A673 (cell line): ENCODE data around the gene ASIC3. TPM values are rescaled to one million over a fixed set of nuclear protein-coding genes. Genes with fewer than 3 reads are reported as not detected.

Experiments used
- BruUV-seq: library from RNA; stranded (reverse); fragments of 400-500 nt; replicated peaks from 2 replicates; lab custom pipeline; 2021; lab: Mats Ljungman, UMichigan
- CTCF ChIA-PET: fragments of 300-600 bp; sonication (Branson Sonifier 250); formaldehyde crosslinking; loops from one replicate; lab custom pipeline; 2022; ENCODE audit warnings: antibody characterized with exemption; lab: Charles Lee
- POLR2A ChIA-PET: fragments of 300-600 bp; sonication (Branson Sonifier 250); formaldehyde crosslinking; loops from one replicate; lab custom pipeline; 2022; ENCODE audit warnings: antibody characterized with exemption; ENCODE audit not compliant: low non-redundant PET; lab: Charles Lee
- DNase-seq: peaks from one replicate; pipeline ENCODE4 v3.0.0-alpha.2; 2015; ENCODE audit warnings: low spot score
- H3K27ac ChIP-seq: fragments of 200-600 bp; sonication (generic); 2 replicates; pipeline ENCODE4 v1.5.1; 2016; ENCODE audit warnings: mixed run types, low read depth, mild to moderate bottlenecking, mixed read lengths, antibody characterized with exemption, low read length; ENCODE audit not compliant: poor library complexity, severe bottlenecking
- H3K27me3 ChIP-seq: fragments of 200-600 bp; sonication (generic); replicated peaks from 2 replicates; pipeline ENCODE4 v1.6.1; 2017; ENCODE audit warnings: mixed run types, low read depth, mild to moderate bottlenecking, mixed read lengths, antibody characterized with exemption, low read length; ENCODE audit not compliant: insufficient read depth, poor library complexity
- H3K36me3 ChIP-seq: fragments of 200-600 bp; sonication (generic); 2 replicates; pipeline ENCODE4 v1.6.1; 2016; ENCODE audit warnings: mixed run types, mild to moderate bottlenecking, mixed read lengths, antibody characterized with exemption, low read length; ENCODE audit not compliant: insufficient read depth, poor library complexity, severe bottlenecking
- H3K4me1 ChIP-seq: fragments of 200-600 bp; sonication (generic); 2 replicates; pipeline ENCODE4 v1.6.1; 2017; ENCODE audit warnings: mixed run types, mild to moderate bottlenecking, mixed read lengths, antibody characterized with exemption, low read length; ENCODE audit not compliant: insufficient read depth, poor library complexity, severe bottlenecking
- H3K4me3 ChIP-seq: fragments of 200-600 bp; sonication (generic); 2 replicates; pipeline ENCODE4 v1.5.1; 2016; ENCODE audit warnings: low read depth, mixed run types, mild to moderate bottlenecking, mixed read lengths, low read length; ENCODE audit not compliant: poor library complexity, severe bottlenecking
- H3K9me3 ChIP-seq: fragments of 200-600 bp; sonication (generic); 2 replicates; pipeline ENCODE4 v1.6.1; 2016; ENCODE audit warnings: mixed run types, low read depth, mild to moderate bottlenecking, mixed read lengths, antibody characterized with exemption, low read length; ENCODE audit not compliant: poor library complexity, severe bottlenecking
- CTCF ChIP-seq: fragments of 300-800, 200-600 bp; sonication (generic); conservative IDR thresholded peaks from 2 replicates; pipeline ENCODE4 v1.5.1; 2017; ENCODE audit warnings: low read depth, mild to moderate bottlenecking, antibody characterized with exemption, low read length, moderate library complexity, mixed read lengths
- EZH2 ChIP-seq: fragments of 200-600 bp; sonication (generic); IDR thresholded peaks from 2 replicates; pipeline ENCODE4 v1.6.1; 2017; ENCODE audit warnings: borderline replicate concordance, low read depth, mild to moderate bottlenecking, mixed read lengths, antibody characterized with exemption, low read length; ENCODE audit not compliant: poor library complexity, severe bottlenecking
- intact Hi-C: fragments of 100-400 bp; cut with micrococcal nuclease; formaldehyde crosslinking; loops from one replicate; pipeline ENCODE4 v1.10.0; 2022; ENCODE audit not compliant: unreplicated experiment
- total RNA-seq: library from RNA; stranded (reverse); gene quantifications from 2 replicates; pipeline ENCODE4 v1.2.3, GENCODE V29; 2021

Gene ASIC3
- total RNA-seq, 1 experiment from 2014 or later = 4.5 TPM

DNA sequence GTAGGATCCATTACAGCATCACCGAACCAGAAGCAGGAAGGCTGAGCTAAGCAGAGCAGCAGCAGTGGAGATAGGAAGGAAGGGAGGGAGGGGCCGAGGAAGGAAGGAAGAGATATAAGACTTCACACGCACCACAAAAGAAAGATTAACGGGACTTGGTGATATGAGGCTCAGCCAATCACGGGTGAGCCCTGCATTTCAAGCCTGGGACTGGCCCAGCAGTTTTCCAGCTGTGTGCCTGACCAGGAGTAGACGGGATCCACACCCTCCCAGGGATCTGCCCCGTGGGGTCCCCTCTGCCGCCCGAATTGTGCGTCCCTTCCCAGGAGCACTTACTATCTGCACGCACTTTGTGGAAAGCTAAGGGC is 40.2 kb upstream of the ASIC3 start:
- POLR2A ChIA-PET = no interaction called here
- no peak for TF ChIP-seq CTCF
- no peak for TF ChIP-seq EZH2

DNA sequence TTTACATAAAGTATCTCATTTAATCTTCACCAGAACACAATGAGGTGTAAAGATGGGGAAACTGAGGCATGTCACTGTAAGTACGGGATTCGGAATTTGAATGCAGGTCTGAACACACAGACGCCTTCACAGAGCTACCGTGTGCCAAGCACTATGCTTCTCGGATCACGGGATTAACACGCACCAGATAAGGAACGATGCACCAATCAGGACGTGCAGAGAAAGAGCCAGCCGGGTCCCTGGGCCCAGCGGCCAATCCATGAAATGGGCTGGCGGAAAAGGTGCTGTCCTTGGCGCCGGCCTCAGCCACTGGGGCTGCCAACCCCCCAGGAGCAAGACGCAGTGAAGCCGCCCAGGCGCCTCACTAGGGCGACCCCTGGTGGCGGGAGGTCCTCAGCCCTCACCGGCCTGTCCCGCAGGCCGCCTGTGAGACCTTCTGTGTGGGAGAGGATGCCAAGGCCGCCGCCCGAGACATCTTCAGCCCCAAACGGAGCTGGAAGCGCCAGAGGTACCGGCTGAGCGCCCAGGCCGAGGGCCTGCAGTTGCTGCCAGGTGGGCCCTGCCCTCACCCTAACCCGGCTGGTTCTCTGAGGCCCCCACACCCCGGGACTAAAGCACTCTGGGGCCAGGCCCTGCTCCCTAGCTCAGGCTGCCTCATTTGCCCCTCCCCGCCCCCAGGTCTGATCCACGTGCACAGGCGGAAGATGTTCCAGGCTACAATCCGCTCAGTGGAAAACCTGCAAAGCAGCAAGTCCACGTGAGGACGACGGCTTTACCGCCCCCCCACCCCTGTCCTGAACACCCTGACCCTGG is 39.6 kb upstream of the ASIC3 start:
- Histone ChIP-seq H3K36me3 (no peaks in the 10 kb centered on the region), H3K27ac (no peak overlapping the region), H3K4me3 (peak overlapping the region; percentile 35), H3K9me3 (no peaks in the 10 kb centered on the region), H3K27me3 (no peaks in the 10 kb centered on the region), H3K4me1 (peaks cover 24% of the 10 kb centered on the region)
- TF ChIP-seq CTCF = peak; percentile 89
- TF ChIP-seq EZH2 = no peak
- intact Hi-C loops = no loop called here
- DNase-seq = peak; percentile 76
- BruUV-seq = no TSS peak
- POLR2A ChIA-PET = no interaction called here
- CTCF ChIA-PET = interaction anchor here (0.7 kb wide), 1 partner anchor 596 kb away, joined by 3 read pairs; no protein-coding TSS in a partner anchor

More for the DNA sequence above, 40.2 kb upstream of the ASIC3 start:
- no peaks in the 10 kb centered on the region for H3K27me3 ChIP-seq
- H3K4me1 ChIP-seq = peaks cover 18% of the 10 kb centered on the region
- no peaks in the 10 kb centered on the region for H3K36me3 ChIP-seq
- intact Hi-C loops = no loop called here
- peak overlapping the region; percentile 35 for H3K4me3 ChIP-seq
- no peaks in the 10 kb centered on the region for H3K9me3 ChIP-seq
- BruUV-seq = no TSS peak
- peak; percentile 57 for DNase-seq
- H3K27ac ChIP-seq = no peak overlapping the region
- CTCF ChIA-PET = interaction anchor here (0.7 kb wide), 1 partner anchor 596 kb away, joined by 3 read pairs; no protein-coding TSS in a partner anchor

DNA sequence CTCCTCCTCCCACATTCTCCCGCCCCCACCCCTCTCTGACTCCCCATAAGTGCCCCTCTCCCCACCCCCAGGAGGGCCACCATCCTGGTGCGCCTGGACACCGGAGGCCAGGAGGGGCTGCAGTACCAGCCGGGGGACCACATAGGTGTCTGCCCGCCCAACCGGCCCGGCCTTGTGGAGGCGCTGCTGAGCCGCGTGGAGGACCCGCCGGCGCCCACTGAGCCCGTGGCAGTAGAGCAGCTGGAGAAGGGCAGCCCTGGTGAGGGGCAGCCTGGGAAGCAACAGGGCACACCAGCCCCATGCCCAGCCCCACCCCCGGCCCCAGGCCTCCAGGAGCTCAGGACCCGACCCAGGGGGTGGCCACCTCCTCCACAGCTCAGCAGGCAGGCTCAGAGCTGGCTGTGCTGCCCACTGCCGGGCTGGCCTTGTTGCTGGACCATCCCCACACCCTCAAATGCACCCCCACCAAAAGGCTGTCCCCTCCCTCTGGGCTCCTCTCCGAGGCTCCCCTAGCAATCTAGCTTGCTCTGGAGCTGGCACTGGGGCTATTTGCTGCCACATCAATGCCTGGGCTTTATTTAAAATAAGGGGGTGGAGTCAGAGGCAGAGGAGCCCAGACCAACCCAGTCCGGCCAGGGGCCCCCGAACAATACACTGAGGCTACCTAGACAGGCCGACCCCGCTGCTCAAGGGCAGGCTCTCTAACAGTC is 38.8 kb upstream of the ASIC3 start:
- Histone ChIP-seq H3K9me3 (no peaks in the 10 kb centered on the region), H3K27ac (no peak overlapping the region), H3K27me3 (no peaks in the 10 kb centered on the region), H3K4me3 (no peak overlapping the region), H3K36me3 (no peaks in the 10 kb centered on the region), H3K4me1 (peaks cover 26% of the 10 kb centered on the region)
- no peak for TF ChIP-seq EZH2
- no peak for TF ChIP-seq CTCF
- DNase-seq = no peak
- ChIA-PET CTCF (interaction anchor here (0.6 kb wide), 1 partner anchor 70 kb away, joined by 4 read pairs; no protein-coding TSS in a partner anchor), POLR2A (no interaction called here)
- intact Hi-C loops = loop anchor here (5.0 kb wide), 1 partner anchor 103 kb away; no protein-coding TSS in a partner anchor
- BruUV-seq = no TSS peak
